Duodenal mucosa (tissue), 2 donors: ENCODE results near the gene BET1L.
"Not testable (repeated sequence)": the region's sequence is repeated elsewhere in the genome, so short reads cannot be mapped to it uniquely, and the experiment has no call there.

ENCODE experiments used
- H3K27ac ChIP-seq: one replicate; pipeline ENCODE4 v1.7.0; 2013; ENCODE audit warnings: low read depth, low read length
- H3K27me3 ChIP-seq, 2 donors: one replicate each; pipeline ENCODE4 v1.7.0; 2013; ENCODE audit warnings: low read length in 2 of 2, control low read depth in 1 of 2; ENCODE audit not compliant: insufficient read depth in 2 of 2, control insufficient read depth in 1 of 2
- H3K36me3 ChIP-seq, 2 donors: one replicate each; pipeline ENCODE4 v1.7.0; 2013; ENCODE audit warnings: low read length in 2 of 2, control low read depth in 1 of 2; ENCODE audit not compliant: insufficient read depth in 2 of 2, control insufficient read depth in 1 of 2
- H3K4me1 ChIP-seq, 2 donors: one replicate each; pipeline ENCODE4 v1.7.0; 2013; ENCODE audit warnings: low read length in 2 of 2, control low read depth in 1 of 2; ENCODE audit not compliant: insufficient read depth in 2 of 2, control insufficient read depth in 1 of 2
- H3K4me3 ChIP-seq, 2 donors: one replicate each; pipeline ENCODE4 v1.7.0; 2013; ENCODE audit warnings: low read length in 2 of 2, low read depth in 1 of 2
- H3K9ac ChIP-seq, 2 donors: one replicate each; pipeline ENCODE4 v1.7.0; 2013; ENCODE audit warnings: low read length in 2 of 2, low read depth in 1 of 2
- H3K9me3 ChIP-seq, 2 donors: one replicate each; pipeline ENCODE4 v1.7.0; 2013; ENCODE audit warnings: low read length in 2 of 2, control low read depth in 1 of 2; ENCODE audit not compliant: control insufficient read depth in 1 of 2

BET1L gene

DNA sequence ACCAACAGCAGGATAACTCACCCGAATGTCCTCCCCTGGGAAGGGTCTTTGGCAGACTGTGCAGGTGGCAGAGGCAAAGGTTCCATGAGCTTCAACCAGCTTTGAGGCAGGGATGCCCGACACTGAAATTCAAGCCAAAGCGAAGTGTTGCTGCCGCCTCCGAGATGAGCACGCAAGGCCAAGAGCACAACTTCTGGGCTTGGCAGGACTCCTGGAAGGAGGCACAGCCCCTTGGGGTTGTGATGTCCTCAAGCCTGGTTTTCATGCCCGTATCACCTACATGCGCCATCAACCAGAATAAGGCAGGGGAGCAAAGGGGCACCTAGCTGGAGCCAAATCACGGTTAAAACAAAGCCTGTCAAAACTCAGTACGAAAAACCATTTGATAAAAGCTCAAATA is 23.2 kb upstream of the BET1L start:
- Histone ChIP-seq H3K36me3 (peaks cover 0 to 4% of the 10 kb centered on the region in 2 donors), H3K4me1 (peaks cover 4% of the 10 kb centered on the region in 2 donors), H3K4me3 (no peak overlapping the region), H3K27me3 (no peaks in the 10 kb centered on the region), H3K9ac (no peak overlapping the region), H3K27ac (no peak overlapping the region), H3K9me3 (no peaks in the 10 kb centered on the region)

DNA sequence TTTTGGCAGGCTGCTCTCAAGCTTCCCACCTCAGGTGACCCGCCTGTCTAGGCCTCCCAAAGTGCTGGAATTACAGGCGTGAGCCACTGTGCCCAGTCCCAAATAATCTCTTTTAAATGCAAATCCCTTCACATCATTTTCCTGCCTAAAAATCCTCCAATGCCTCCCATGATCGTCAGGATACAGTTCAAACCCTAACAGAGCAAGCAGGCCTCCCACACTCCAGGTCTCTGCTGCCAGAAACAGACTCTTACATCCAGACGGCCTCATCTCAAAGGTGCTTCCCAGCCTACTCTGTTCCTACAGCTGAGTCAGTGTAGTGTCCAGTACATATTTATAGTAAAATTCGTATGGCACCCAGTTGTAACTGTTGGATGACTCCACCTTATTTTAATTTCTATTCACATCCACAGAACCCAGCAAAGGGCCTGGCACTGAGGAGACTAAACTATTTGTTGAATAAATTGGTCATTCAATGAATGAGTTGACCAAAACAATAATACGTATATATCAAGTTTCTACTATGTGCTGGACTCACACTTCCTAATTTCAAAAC is 20.7 kb upstream of the BET1L start:
- H3K4me1 ChIP-seq, result no peaks in the 10 kb centered on the region
- no peak overlapping the region for H3K27ac ChIP-seq
- H3K27me3 ChIP-seq, result no peaks in the 10 kb centered on the region
- H3K9me3 ChIP-seq, result no peaks in the 10 kb centered on the region
- no peak overlapping the region for H3K4me3 ChIP-seq
- no peak overlapping the region for H3K9ac ChIP-seq
- peaks cover 0 to 8% of the 10 kb centered on the region in 2 donors for H3K36me3 ChIP-seq

DNA sequence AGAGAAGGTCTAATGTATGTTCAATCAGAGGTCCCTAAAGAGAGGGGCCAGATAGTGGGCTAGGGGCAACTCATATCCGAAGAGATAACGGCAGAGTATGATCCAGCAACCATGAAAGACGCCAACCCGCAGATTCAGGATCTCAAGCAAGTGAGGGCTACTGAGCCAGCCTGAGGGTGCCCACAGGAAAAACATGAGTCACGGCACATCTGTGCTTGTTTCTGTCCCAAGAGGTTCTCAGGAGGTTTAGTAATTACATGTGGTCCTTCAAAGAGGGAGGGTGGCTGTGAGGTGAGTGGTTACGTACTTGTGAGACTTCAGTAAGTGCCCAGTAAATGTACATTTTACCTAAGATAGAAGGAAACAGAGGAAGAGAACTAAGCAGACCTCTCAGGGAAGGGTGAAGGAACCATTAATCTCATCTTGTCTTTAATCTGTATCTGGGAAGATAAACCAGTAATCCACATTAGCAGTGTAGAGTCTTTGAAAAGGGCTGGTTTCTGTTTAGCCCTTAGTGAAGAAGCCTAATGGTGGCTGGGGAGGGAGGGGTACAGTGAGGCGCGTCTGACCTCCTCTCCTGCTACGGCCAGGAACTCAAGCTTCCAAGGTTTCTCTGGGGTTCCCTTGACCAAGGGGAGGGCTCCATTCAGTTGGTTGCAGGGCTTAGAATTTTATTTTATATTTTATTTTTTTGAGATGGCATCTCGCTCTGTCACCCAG is 18.7 kb upstream of the BET1L start:
- no peaks in the 10 kb centered on the region for H3K4me1 ChIP-seq
- no peaks in the 10 kb centered on the region for H3K9me3 ChIP-seq
- no peak overlapping the region for H3K4me3 ChIP-seq
- no peak overlapping the region for H3K27ac ChIP-seq
- H3K27me3 ChIP-seq, result no peaks in the 10 kb centered on the region
- no peak overlapping the region for H3K9ac ChIP-seq
- H3K36me3 ChIP-seq, result peaks cover 0 to 22% of the 10 kb centered on the region in 2 donors

DNA sequence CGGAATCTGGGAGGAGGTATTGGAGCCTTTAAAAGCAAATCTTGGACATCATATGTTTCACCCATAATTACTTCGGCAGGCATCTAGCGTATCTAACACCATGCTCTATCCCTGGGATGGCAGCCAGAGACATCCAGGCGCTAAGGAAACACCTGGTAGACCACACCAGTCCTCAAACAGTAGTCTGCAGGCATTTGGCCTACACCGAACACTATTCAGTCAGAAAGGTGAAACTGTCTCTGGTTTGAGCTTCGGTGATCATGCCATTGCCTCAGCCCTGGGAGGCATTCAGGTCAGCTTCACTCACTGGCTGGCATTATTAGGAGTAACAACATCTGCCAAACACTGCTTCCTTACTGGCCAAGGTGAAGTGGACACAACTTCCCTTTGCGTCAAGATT is 17.2 kb upstream of the BET1L start:
- Histone ChIP-seq H3K36me3 (peaks cover 0 to 22% of the 10 kb centered on the region in 2 donors), H3K27me3 (no peaks in the 10 kb centered on the region), H3K4me3 (no peak overlapping the region), H3K9ac (no peak overlapping the region), H3K4me1 (no peaks in the 10 kb centered on the region), H3K9me3 (no peaks in the 10 kb centered on the region), H3K27ac (no peak overlapping the region)

DNA sequence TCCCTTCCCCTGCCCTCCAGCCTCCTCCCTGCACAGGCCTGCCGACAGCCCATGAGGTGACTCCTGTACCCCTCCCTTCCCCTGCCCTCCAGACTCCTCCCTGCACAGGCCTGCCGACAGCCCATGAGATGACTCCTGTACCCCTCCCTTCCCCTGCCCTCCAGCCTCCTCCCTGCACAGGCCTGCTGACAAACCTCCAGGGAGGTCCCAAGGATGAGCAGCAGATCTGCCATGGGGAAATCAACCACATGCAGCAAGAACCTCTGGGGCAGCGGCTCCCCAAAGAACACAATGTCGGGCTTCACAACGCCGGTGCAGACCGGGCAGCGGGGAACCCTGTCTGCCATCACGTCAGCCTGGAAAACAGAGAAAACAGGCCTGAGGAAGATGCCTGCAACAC is 16.7 kb upstream of the BET1L start:
- no peaks in the 10 kb centered on the region for H3K9me3 ChIP-seq
- no peak overlapping the region for H3K27ac ChIP-seq
- H3K9ac ChIP-seq, result no peak overlapping the region
- no peak overlapping the region for H3K4me3 ChIP-seq
- no peaks in the 10 kb centered on the region for H3K4me1 ChIP-seq
- H3K27me3 ChIP-seq, result no peaks in the 10 kb centered on the region
- peaks cover 0 to 27% of the 10 kb centered on the region in 2 donors for H3K36me3 ChIP-seq

- Histone ChIP-seq H3K4me1 (no peaks in the 10 kb centered on the region), H3K4me3 (no peak overlapping the region), H3K27me3 (no peaks in the 10 kb centered on the region), H3K36me3 (peaks cover 0 to 33% of the 10 kb centered on the region in 2 donors), H3K9ac (no peak overlapping the region), H3K27ac (no peak overlapping the region), H3K9me3 (no peaks in the 10 kb centered on the region)
These were observed 16.0 kb upstream of the BET1L start for GRCh38 chr11:223026-223789.

DNA sequence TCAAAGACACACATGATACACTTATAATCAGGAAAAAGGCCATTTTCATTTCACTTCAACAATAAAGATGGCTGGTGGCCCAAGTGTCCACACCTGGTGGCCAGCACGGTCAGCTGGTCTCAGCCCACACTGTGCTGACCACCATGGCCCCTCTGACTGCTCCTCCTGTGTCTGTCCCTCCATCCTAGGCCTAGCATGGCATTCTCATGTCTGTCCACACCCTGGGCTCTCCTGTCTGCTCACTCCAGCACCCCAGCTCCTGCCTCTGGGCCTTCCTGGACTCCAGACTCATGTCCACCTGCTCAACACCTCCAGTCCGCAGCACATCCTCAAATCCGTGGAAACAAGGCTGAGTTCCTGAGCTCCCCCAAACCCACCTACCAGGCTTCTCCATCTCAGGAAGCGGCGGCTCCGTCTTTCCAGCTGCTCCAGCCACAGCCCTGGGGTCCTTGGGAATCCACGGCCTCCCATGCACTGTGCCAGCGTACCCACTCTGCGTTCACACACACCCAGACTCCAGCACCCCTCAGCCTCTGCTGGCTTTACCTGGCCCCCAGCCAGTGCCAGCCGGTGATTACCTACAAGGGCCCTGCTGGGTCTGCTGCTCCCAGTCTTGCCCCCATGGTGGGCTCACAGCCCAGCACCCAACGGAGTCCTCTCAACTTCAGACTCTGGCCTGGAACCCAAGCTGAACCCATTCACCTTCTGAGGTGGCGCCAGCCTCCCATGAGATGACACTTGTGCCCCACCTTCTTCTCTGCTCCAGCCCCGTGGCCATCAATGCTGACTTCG is 15.0 kb upstream of the BET1L start:
- no peaks in the 10 kb centered on the region for H3K4me1 ChIP-seq
- no peaks in the 10 kb centered on the region for H3K27me3 ChIP-seq
- H3K27ac ChIP-seq, result no peak overlapping the region
- H3K4me3 ChIP-seq, result no peak overlapping the region
- no peaks in the 10 kb centered on the region for H3K9me3 ChIP-seq
- H3K9ac ChIP-seq, result no peak overlapping the region
- peaks cover 0 to 38% of the 10 kb centered on the region in 2 donors for H3K36me3 ChIP-seq

GRCh38 chr11:221539-221938 is 14.3 kb upstream of the BET1L start:
- no peaks in the 10 kb centered on the region for H3K4me1 ChIP-seq
- H3K36me3 ChIP-seq, result peaks cover 0 to 38% of the 10 kb centered on the region in 2 donors
- H3K9me3 ChIP-seq, result no peaks in the 10 kb centered on the region
- no peaks in the 10 kb centered on the region for H3K27me3 ChIP-seq
- no peak overlapping the region for H3K4me3 ChIP-seq
- H3K9ac ChIP-seq, result no peak overlapping the region
- no peak overlapping the region for H3K27ac ChIP-seq

GRCh38 chr11:220641-221215 is 13.5 kb upstream of the BET1L start:
- peaks cover under 1 to 44% of the 10 kb centered on the region in 2 donors for H3K36me3 ChIP-seq
- H3K27ac ChIP-seq, H3K9me3 ChIP-seq, H3K4me1 ChIP-seq, H3K27me3 ChIP-seq, H3K4me3 ChIP-seq, H3K9ac ChIP-seq: not testable (repeated sequence)
